ENCODE results near the gene MAGI2.

DNA sequence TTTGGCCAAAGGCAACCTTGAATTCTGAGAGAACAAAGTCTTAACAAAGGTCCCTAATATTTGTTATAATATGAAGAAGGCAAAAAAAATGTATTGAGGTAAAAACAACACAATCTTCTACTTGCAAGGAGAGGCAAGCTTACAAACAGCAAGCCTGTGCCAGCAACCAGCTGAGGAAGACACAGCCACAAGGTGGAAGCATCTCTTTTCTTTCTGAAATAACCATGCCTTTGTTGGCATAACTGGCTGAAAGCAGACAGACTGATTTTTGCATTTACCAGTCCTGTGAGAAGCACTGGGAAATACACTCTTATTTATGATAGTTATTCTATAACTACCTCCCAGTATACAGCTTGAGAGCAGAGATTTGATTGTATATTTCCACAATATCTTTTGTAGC, 1362.9 kb downstream of the MAGI2 start:
- TF ChIP-seq POLR2A (IDR thresholded peaks at IDR 0.05; ENCODE audit: low read length) (no peak), GATA1 (IDR thresholded peaks at IDR 0.05; ENCODE audit: low read depth, low read length) (no peak)
